GM21381 (cell line): ENCODE measurements around the gene HPS4.

ENCODE experiments used
- ATAC-seq: cut with Tn5 transposase; IDR thresholded peaks from one replicate; pipeline ENCODE4 v1.9.1; 2021; ENCODE audit warnings: mild to moderate bottlenecking, moderate library complexity; ENCODE audit not compliant: unreplicated experiment

HPS4 gene

DNA sequence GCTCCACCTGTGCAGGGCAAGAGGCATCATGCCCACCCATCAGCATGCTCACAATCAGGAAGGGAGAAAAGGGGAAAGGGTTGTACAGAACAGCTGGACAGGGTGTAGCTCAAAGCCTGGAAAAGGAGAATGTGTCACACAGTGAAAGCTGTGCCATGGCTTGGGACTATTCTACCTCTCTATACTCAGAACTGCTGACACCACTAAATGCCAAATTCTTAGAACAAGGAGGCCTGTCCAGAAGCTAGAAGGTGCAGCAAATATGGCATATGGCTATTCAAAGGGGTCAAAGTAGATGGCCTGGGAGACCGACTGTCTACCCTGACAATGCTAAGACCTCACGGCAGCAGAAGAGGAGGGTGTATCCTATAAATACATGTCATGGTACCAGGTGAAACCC, 12.8 kb downstream of the HPS4 start:
- no peak for ATAC-seq

DNA sequence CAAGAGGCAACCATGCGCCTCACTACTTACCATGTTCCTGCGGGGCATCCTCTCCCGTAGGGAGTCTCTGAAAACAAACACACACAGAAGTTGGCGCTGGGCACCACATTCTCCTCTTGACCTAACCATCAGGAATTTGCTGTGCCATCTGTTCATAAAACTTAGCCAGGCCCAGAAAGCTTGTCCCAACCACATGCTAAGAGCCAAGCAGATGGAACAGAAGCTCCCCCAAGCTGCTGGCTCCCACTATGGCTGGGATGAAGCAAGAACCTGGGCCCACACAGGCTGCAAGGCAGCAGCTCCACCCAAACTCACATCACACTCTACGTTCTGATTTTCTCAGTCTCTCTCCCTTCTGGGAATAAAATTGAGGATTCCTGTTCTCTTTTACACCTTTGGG, 17.4 kb downstream of the HPS4 start:
- no peak for ATAC-seq

DNA sequence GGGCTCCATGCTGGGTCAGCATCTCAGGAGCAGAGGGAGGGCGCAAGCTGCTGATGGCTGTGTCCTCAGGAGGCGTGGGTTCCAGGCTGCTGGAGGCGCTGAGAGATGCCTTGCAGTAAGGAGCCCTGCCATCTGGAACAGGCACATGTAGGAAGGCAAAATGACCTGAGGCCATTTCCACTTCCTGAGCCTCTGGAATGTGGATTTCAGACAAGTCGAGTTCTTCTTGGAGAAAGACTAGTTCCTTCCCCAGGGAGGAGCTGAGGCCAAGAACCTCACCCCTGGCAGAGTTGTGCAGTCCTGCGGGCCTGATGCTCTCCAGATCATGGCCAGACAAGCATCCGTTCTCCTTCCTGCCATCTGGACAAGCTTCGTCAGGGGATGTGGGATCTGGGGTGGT, 19.3 kb downstream of the HPS4 start:
- no peak for ATAC-seq

DNA sequence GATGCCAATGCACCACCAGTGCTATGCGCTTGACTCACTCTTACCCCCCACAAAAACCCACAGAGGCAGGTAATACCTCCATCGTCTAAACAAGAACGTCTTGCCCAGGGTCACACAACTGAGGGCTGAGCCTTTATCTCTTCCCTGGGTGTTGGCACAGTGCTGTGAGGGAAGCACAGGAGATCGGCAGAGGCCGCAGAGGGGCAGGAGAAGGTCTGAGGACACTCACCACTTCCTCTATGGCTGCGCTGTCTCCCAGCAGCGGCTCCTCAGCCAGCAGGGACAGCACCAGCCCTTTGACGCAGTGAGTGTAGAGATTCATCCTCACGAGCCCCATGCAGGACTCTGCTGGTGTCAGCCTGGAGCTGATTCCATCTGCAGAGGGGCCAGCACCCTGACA, 19.9 kb downstream of the HPS4 start:
- no peak for ATAC-seq

GRCh38 chr22:26463101-26463661, 20.4 kb downstream of the HPS4 start:
- no peak for ATAC-seq

GRCh38 chr22:26462641-26463040, 20.9 kb downstream of the HPS4 start:
- no peak for ATAC-seq

DNA sequence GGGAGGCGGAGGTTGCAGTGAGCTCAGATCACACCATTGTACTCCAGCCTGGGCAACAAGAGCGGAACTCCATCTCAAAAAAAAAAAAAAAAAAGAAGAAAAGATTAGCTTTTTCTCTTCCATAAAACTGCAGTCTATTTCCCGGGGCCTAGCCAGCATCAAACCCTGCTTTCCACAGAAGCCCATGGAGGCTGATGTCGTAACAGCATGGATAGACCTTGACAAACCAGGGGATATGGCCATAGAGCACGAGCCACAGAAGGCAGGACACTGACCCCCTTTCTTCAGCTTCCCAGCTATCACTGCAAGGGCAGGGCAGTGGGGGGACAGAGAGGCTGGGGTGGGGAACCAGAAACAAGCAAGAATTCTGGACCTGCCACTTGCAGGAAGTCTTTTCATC, 21.5 kb downstream of the HPS4 start:
- no peak for ATAC-seq

GRCh38 chr22:26461188-26461810, 22.3 kb downstream of the HPS4 start:
- no peak for ATAC-seq

DNA sequence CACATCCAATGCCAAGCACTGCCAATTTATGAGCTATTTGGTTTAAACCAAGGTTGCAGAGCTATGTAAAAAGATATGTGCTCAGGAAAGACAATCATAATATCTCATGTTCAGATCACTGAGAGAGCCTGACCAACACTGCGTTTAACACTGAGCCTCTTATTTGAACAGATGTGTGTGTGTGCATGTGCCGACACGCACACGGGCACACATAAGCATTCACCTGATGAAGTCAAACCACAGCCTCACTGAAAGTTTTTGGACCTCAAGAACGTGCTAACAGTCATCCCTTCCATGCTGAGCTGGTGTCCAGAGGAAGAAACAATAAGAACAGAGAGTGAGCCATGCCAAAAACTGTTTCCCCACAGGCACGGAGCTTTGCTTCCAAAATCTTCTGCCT, 23.4 kb downstream of the HPS4 start:
- ATAC-seq = no peak

DNA sequence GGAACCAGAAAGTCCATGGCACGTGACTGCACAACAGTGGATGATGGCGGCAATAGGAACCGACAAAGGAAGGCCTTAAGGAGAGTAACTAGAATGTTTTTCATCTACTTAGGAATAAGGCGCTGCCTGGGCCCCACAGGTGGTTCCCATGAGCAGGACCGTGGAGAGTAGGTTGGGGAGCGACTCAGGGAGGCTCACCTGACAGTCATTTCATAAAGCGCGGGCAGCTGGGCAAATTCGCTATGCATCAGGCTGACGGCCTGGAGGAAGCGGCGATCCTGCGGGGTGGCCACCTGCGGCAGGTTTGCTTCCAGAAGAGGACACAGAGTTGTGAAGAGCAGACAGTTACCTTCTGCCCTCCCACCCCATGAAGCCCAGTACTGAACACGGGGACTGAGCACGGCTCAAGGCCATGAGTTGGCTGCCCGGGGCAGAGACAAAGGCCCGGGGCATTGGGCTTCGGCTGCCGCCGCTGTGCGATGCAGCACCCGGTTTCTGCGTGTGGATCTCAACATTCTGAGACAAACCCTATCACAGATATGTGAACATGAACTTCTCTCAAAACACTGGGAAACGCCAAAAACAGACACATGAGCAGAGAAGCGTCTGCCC, 25.8 kb downstream of the HPS4 start:
- no peak for ATAC-seq

DNA sequence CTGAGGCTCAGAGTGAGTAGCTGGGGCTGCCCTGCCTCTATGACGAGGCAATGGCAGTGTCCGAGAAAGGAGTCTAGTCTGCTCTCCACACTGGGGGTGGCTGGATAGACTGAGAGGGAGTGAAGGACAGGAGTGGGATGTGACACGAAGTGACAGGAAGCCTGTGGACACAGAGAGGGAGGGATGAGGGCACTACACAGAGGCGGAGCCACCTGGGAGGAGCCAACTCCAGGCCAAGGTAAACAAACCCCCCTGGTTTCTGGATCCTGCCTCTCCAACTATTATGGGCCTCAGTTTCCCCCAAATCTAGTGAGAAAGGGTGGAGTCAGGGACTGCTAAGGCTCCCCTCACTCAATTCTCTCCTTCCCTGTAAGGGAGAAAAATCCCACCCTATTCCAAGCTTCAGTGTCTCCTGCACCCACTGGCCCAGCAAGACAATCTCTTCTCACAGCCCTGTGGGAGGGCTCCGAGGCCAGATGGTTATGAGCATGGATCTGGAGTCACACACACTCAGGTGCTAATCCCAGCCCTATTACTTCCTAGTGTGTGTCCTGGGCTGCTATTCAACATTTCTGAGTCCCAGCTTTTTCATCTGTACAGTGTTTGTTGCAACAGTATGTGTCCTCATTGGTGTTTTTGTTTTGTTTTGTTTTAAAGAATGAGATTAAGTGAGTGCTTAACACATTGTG, 29.6 kb downstream of the HPS4 start:
- no peak for ATAC-seq

DNA sequence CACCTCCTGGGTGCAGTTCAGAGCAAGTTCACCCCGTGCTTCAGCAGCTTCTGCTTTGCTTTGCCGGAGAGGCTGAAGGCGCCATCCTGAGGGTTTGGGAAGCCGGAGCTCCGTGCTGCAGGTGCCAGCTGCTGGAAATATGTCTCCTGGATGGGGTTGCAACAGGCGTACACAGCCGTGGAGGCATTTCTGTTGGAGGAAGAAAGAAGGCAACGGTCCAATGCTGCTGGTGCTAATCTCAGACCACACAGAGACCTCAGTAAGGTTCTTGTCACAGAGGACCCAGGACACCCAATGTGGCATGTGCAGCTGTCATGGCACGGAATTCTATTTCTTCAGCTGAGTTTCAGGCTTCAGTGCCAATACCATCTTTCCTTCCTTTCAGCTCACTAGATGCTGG, 30.4 kb downstream of the HPS4 start:
- ATAC-seq = no peak

GRCh38 chr22:26452236-26453016, 31.2 kb downstream of the HPS4 start:
- ATAC-seq = no peak

DNA sequence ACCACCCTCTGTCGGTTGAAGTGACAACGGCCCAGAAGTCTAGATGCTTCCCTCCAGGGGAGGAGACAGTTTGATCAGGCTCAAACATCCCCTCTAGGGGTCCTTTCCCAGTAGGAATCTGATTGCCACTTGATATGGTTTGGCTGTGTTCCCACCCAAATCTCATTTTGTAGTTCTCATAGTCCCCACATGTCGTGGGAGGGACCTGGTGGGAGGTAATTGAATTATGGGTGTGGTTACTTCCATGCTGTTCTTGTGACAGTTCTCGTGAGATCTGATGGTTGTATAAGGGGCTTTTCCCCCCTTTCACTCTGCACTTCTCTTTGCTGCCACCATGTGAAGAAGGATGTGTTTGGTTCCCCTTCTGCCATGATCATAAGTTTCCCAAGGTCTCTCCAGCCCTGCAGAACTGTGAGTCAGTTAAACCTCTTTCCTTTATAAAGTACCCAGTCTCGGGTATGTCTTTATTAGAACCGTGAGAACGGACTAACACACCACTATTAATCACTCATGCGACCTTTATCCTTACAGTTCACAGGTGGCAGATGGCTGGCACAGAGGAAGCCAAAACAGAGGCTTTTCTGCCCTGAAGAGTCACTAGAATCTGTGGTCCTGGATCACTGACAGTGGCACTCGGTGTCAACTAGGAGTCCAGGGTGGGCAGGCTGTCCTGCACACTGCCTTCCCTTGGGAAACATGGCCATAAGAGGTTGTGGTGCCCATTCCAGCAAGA, 33.0 kb downstream of the HPS4 start:
- no peak for ATAC-seq

- no peak for ATAC-seq
Observed at GRCh38 chr22:26448941-26449340, 34.6 kb downstream of the HPS4 start.

DNA sequence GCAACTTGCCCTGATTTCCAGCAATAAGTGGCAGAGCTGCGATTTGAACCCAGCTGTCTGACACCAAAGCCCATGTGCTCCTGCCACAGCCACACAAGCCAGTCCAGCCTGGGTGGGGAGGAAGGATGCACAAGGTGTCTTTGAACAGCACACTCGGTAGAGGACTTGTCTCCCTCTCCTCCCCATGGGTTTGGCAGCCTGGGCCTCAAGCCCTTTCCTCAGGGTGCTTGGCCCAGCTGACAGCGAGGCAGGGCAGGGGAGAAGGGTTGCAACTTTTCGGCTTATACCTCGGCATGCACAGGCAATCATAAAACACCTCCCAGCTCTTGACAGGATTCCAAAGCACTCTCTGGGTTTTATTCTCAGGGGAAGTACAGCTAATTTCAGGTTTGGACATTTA, 35.2 kb downstream of the HPS4 start:
- no peak for ATAC-seq

DNA sequence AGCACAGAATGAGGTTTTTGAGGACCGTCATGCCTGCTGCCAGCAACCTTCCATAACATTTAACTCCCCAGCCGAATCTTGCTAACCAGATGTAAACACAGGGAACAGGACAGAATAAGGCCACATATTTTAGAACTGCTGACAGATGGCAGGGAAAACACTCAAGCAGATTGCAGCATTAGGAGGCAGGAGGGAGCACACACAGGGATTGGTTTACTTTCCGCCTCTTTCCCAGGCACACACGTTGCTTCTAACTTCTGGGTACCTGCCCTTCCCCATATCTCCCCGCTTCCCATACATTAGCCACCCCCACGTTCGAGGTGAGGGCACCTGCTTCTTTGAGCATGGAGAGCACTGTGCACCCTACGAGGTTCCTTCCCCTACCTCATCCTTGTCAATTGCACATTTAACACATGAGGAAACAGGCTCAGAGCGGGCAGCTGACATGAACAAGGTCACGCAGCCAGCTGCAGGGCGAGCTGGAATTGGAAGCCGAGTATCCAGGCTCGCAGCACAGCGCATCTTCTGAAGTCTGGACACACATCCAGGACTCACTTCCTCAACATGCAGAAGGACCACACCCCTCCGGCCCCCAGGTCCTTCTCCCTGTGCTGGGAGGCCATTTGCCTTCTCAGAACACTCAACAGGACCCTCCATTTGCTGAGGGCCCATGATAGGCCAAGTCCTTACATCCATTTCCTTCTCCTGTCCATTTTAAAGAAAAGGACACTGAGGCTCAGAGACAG, 35.8 kb downstream of the HPS4 start:
- no peak for ATAC-seq

- ATAC-seq = no peak
Observed at GRCh38 chr22:26446808-26447515, 36.6 kb downstream of the HPS4 start.

- no peak for ATAC-seq
Observed at GRCh38 chr22:26445577-26446275, 37.9 kb downstream of the HPS4 start.
